ENCODE results near the gene KPNB1. TPM values are rescaled to one million over a fixed set of nuclear protein-coding genes. Genes with fewer than 3 reads are reported as not detected.

The KPNB1 gene
- total RNA-seq, 1 donor from 2014 or later, result 160 TPM

DNA sequence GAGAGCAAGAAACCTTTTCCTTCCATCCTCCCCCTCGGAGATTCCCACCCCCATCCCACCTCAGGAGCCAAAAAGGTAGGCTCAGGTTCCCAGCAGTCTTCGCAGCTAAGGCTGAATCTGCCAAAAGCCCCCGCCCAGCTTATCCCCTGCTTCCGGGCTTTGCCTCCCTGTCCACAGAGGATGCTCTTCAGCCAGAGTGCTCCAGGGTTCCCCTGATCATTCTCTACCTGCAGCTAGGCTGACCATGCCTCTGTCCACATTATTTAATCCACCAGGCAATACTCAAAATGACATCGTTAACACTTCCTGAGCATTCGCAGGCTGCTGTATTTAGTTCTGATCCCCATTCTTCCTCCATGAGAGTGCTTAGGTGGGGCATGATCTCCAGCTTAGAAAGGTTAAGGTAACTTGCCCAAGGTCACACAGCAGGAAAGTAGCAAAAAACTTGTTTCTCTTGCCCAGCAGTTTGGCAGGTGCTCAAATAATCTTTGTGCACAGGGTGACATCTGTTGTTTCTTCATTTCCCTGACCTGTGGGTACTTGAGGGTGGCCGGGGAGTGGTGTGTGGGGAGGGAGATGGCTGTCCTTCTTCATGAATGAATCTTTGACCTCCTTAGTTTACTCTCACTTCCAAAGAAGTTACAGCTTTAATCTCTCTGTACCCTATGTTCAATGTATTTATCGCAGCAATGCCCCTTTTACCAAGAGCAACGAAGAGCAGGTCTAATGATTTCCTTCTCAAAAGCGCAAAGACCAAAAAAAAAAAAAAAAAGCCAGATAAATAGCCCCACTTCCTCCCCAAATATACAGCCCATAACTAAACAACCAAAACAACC lies 43.4 kb downstream of the KPNB1 start:
- intact Hi-C loops (cut with DNase I), result no loop called here
- DNase-seq (no peak), ATAC-seq (ENCODE audit: poor library complexity) (no peak)

- peak; percentile 57 for DNase-seq
- intact Hi-C loops (cut with DNase I), result no loop called here
- ATAC-seq (ENCODE audit: poor library complexity), result peak; percentile 50
Observed at GRCh38 chr17:47693731-47694580, 44.2 kb downstream of the KPNB1 start, which contains the start of gene TBKBP1. Gene TBKBP1 (plus strand): TSS chr17:47694161. CDS start chr17:47696113, 1,952 bp downstream.

- intact Hi-C loops (cut with DNase I), result no loop called here
- ATAC-seq (ENCODE audit: poor library complexity) (peak; percentile 77), DNase-seq (peak; percentile 87)
Observed at GRCh38 chr17:47694581-47695428, 45.1 kb downstream of the KPNB1 start.

DNA sequence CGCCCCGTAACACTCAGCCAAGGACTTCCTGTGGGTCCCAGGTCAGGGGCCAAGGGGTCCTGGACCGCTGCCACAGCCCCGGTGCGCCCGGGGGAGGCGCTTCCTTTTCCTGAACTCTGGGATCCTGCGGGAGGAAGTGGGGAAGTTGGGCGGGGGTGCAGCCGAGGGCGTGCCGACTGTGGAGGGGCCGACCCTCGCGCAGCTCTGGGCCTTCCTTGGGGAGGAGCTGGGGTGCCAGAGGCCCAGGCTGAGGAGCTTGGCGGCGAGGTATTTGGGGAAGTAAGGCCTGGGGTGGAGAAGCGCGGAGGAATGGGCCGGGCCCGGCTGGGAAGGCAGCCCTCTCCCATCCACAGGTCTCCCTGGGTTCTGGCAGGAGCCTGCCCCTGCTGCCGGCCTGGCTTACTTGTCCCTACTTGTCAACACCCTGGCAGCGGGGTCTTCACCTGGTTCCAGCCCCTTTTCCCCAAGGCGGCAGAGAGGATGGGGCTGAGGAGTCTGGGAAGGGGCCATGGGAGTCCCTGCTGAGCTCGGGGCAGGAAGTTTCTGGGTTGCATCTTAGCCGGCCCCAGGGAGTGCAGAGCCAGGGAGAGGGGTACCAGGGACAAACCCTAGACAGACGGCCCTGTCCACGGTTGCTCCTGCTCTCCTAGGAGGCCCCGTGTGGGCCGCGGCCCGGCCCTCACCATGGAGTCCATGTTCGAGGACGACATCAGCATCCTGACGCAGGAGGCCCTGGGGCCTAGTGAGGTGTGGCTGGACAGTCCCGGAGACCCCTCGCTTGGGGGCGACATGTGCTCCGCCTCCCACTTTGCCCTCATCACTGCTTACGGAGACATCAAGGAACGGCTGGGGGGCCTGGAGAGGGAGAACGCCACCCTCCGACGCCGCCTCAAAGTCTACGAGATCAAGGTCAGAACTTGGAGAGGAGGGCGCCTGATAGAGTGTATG lies 46.0 kb downstream of the KPNB1 start:
- ATAC-seq (ENCODE audit: poor library complexity) (peak; percentile 51), DNase-seq (peak; percentile 86)
- intact Hi-C loops (cut with DNase I), result no loop called here

- DNase-seq (no peak), ATAC-seq (ENCODE audit: poor library complexity) (no peak)
- intact Hi-C loops (cut with DNase I), result no loop called here
Observed at GRCh38 chr17:47696717-47697642, 47.3 kb downstream of the KPNB1 start.

GRCh38 chr17:47697906-47698711 lies 48.4 kb downstream of the KPNB1 start:
- intact Hi-C loops (cut with DNase I), result no loop called here
- ATAC-seq (ENCODE audit: poor library complexity) (no peak), DNase-seq (no peak)

DNA sequence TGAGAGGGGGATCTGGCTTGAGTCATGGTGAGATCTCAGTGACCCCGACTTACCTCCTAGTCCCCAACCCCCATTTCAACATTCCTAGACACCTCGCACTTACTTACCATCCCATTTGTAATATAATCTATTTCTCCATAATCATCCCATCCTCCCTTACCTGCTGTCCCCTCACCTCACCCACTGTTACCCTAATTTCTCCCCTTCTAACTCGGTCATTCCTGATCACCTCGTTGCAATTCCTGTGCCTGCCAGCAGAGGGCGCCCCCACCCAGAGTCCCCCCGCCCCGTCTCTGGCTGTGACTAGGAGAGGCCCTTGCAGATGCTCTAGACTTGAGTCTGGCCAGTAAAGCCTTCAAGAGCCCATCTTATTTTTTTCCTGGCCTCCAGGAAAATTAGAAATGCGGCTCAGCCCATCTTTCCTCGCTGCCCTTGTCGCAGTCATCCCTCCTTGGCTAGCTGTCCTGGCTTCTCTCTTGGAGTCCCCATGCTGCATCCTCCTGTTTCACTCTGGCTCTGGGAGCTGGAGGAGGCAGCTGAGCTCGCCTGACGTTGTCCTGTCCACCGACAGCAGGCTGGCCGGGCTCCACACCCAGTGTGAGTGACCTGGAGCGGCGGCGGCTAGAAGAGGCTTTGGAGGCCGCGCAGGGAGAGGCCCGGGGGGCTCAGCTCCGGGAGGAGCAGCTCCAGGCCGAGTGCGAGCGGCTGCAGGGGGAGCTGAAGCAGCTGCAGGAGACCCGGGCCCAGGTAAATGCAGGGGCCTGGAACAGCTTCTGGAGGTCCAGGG lies 49.2 kb downstream of the KPNB1 start:
- no peak for ATAC-seq (ENCODE audit: poor library complexity)
- intact Hi-C loops (cut with DNase I), result no loop called here
- peak; percentile 76 for DNase-seq

- DNase-seq, result peak; percentile 18
- intact Hi-C loops (cut with DNase I), result no loop called here
- no peak for ATAC-seq (ENCODE audit: poor library complexity)
Observed at GRCh38 chr17:47699536-47699840, 49.8 kb downstream of the KPNB1 start.

DNA sequence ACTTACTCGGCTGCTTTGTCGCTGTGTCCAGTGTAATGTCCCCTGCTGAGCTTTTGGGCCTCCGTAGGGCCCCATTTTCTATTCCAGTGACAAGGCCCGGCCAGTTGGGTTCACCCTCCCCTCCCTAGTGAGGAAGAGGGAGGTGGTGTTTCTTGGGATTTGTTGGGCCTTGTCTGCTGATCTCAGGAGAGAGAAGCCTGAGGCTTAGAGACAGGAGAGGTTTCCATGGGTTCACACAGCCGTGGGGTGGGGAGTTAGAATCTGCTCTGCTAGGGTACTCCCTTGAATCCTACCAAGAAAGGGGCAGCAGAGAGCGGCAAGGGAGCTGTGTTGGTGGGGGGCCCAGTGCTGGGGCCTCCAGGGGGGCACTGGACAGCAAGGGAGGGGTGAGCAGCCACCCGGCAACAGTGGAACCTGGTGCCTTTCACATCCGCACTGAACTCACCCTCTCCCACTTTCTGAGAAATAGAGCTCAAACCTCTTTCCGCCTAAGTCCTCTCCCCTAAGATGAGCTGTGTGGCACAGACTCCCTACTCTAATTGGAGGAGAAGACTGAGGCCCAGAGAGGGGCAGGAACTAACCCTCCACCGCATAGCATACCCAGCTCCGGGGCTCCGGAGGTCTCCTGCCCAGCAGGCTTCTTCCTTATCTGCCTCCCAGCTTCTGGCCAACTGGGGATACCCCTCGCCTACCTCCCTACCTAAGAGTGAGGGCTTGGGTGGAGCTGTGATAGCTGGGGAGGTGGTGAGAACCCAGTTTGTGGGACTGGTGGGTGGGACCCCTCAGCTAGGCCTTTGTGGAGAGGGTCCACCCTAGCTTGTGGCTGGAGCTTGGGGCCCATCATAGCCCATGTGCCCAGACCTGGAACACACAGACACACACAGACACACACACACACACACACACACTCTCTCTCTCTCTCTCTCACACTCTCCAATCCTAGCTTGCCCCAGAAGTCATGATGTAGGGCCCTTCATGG lies 51.0 kb downstream of the KPNB1 start:
- no peak for ATAC-seq (ENCODE audit: poor library complexity)
- intact Hi-C loops (cut with DNase I), result no loop called here

DNA sequence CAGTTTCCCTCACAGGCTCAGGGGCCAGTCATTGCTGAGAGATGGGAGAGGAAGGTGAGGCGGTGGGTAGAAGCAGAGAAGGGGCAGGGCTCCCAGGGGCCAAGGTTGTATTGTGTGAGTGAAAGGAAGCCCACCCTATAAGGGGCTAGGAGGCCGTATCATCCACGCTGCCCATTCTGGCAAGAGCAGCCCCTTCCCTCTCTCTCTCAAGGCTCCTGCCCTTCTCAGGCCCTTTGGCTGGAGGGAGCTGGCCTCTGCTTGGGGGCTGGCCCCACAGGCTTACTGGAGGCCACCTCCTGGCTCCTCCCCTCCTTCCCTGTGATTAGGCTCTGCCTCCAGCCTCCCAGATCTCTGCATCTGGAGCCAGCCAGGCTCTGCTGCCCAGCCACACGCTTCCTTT lies 51.9 kb downstream of the KPNB1 start:
- peak; percentile 39 for DNase-seq
- ATAC-seq (ENCODE audit: poor library complexity), result no peak
- intact Hi-C loops (cut with DNase I), result no loop called here

More for the DNA sequence above, 51.0 kb downstream of the KPNB1 start:
- peak; percentile 30 for DNase-seq

DNA sequence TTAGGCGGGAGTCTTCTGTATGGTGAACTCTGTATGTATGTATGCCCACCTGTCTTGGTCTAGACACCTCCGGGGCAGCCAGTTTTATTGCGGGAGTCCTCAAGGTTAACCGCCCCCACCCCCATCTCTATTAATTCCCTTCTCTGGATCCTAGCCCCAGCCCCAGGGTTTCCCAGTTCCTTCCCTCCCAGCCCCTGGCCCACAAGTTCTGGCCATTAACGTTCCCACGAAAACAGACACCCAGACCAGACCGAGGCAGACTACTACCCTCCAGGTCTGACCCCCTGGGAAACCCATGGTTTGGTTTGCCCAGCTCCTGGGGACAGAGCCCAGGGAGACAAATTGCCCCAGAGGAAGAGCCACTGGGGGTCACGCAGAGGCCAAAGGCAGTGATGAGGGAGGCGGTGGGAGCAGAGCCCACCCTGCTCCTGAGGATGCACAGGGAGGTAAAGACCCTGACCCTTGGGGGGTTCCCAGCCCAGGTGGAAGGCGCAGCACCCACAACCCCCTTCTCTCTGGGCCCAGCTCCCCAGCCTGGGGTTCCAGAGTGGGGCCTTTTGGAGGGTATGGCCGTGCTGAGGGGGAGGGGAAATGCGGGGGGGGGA lies 52.8 kb downstream of the KPNB1 start:
- intact Hi-C loops (cut with DNase I), result no loop called here
- ATAC-seq (ENCODE audit: poor library complexity) (no peak), DNase-seq (peak; percentile 30)

DNA sequence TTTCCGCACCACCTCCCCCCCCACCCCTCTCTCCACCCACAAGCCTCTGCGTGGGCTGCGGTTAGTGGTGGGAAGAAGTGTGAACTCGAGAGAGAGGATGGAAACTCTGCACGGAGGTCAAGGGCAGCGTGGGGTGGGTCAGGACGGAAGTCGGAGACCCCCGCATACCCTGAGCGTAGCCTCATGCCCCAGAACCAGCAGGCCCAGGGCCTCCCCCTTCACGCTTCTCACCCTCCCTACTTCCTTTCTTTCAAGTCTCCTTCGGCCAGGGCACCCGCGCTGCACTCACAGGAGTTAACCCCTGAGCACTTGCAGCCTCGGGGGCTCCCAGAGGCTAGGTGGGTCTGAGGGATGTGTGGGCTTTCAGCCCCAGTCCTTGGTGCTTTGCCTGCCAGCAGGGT lies 53.5 kb downstream of the KPNB1 start:
- ATAC-seq (ENCODE audit: poor library complexity), result no peak
- intact Hi-C loops (cut with DNase I), result no loop called here
- peak; percentile 42 for DNase-seq

DNA sequence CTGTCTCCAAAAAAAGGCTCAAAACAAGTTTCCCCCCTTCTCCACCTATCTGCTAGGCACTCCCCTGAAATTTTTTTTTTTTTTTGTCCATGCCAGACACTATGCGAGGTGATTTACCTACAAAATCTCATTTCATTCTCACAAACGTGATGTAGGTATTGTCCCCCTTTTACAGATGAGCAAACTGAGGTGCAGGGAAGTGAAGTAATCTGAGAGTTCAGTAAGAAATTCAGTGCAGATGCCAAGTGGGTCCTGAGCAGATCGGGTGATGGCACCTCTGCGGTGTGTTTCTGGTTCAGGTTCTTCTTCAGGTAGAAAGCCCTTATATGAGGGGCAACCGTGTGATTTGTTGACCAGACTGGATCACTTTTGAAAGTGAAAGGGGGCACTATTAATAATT lies 54.0 kb downstream of the KPNB1 start:
- DNase-seq (peak; percentile 26), ATAC-seq (ENCODE audit: poor library complexity) (no peak)
- intact Hi-C loops (cut with DNase I), result no loop called here

GRCh38 chr17:47704116-47704515 lies 54.4 kb downstream of the KPNB1 start:
- intact Hi-C loops (cut with DNase I), result no loop called here
- DNase-seq (peak; percentile 65), ATAC-seq (ENCODE audit: poor library complexity) (no peak)

Data from Right ventricle myocardium superior (tissue), 1 donor.